SK-N-SH treated with all-trans-retinoic acid at 6 μM for 48 hours (cell line): ENCODE data around the gene TEN1.

Experiments
- ATAC-seq: fragments of 200-7000 bp; cut with Tn5 transposase; 3 replicates; pipeline ENCODE4 v1.9.1; 2020; ENCODE audit warnings: mild to moderate bottlenecking, moderate library complexity
- ARNTL ChIP-seq: fragments of 450-650 bp; formaldehyde crosslinking; IDR thresholded peaks from 2 replicates; pipeline ENCODE4 v1.5.0; 2020; ENCODE audit warnings: low read depth, mild to moderate bottlenecking, moderate library complexity, borderline replicate concordance
- CSDC2 ChIP-seq: fragments of 250-450 bp; sonication (Bioruptor Pico); IDR thresholded peaks from 2 replicates; pipeline ENCODE4 v1.5.0; 2020; ENCODE audit warnings: mild to moderate bottlenecking, moderate library complexity
- CSRNP3 ChIP-seq: fragments of 250-450 bp; sonication (Bioruptor Pico); IDR thresholded peaks from 2 replicates; pipeline ENCODE4 v1.5.1; 2021; ENCODE audit warnings: mild to moderate bottlenecking, moderate library complexity
- ESRRG ChIP-seq: fragments of 250-450 bp; sonication (Bioruptor Pico); IDR thresholded peaks from 2 replicates; pipeline ENCODE4 v1.6.1; 2021; ENCODE audit warnings: mild to moderate bottlenecking
- GLIS3 ChIP-seq: fragments of 250-450 bp; sonication (Bioruptor Pico); IDR thresholded peaks from 2 replicates; pipeline ENCODE4 v1.5.0; 2020; ENCODE audit warnings: mild to moderate bottlenecking, moderate library complexity
- ISL1 ChIP-seq: fragments of 250-450 bp; sonication (Bioruptor Pico); IDR thresholded peaks from 2 replicates; pipeline ENCODE4 v2.1.2; 2022; ENCODE audit warnings: mild to moderate bottlenecking, moderate library complexity
- OSR1 ChIP-seq: fragments of 250-450 bp; sonication (Bioruptor Pico); IDR thresholded peaks from 2 replicates; pipeline ENCODE4 v1.8.0; 2022; ENCODE audit warnings: moderate library complexity, mild to moderate bottlenecking, inconsistent platforms
- PATZ1 ChIP-seq: fragments of 250-450 bp; sonication (Bioruptor Pico); IDR thresholded peaks from 2 replicates; pipeline ENCODE4 v1.8.0; 2020; ENCODE audit warnings: mild to moderate bottlenecking, moderate library complexity, borderline replicate concordance
- POU6F1 ChIP-seq: fragments of 250-450 bp; sonication (Bioruptor Pico); IDR thresholded peaks from 2 replicates; pipeline ENCODE4 v1.8.0; 2021; ENCODE audit warnings: low read depth, mild to moderate bottlenecking, moderate library complexity, borderline replicate concordance
- RARB ChIP-seq: fragments of 250-450 bp; sonication (Bioruptor Pico); IDR thresholded peaks from 2 replicates; pipeline ENCODE4 v1.8.0; 2021; ENCODE audit warnings: mild to moderate bottlenecking, moderate library complexity
- SNAI2 ChIP-seq: fragments of 250-450 bp; sonication (Bioruptor Pico); IDR thresholded peaks from 2 replicates; pipeline ENCODE4 v1.5.0; 2020; ENCODE audit warnings: mild to moderate bottlenecking, moderate library complexity
- TOX ChIP-seq: fragments of 250-450 bp; sonication (Bioruptor Pico); IDR thresholded peaks from 2 replicates; pipeline ENCODE4 v1.8.0; 2021; ENCODE audit warnings: mild to moderate bottlenecking, moderate library complexity, borderline replicate concordance
- ZC3H10 ChIP-seq: fragments of 250-450 bp; sonication (Bioruptor Pico); IDR thresholded peaks from 2 replicates; pipeline ENCODE4 v1.5.1; 2021; ENCODE audit warnings: mild to moderate bottlenecking, moderate library complexity
- ZFP3 ChIP-seq: fragments of 250-450 bp; sonication (Bioruptor Pico); IDR thresholded peaks from 2 replicates; pipeline ENCODE4 v1.5.0; 2020; ENCODE audit warnings: mild to moderate bottlenecking, moderate library complexity
- ZFP30 ChIP-seq: fragments of 450-650 bp; formaldehyde crosslinking; IDR thresholded peaks from 2 replicates; pipeline ENCODE4 v1.5.0; 2022; ENCODE audit warnings: mild to moderate bottlenecking, moderate library complexity
- ZNF565 ChIP-seq: fragments of 450-650 bp; formaldehyde crosslinking; conservative IDR thresholded peaks from 2 replicates; pipeline ENCODE4 v1.5.0; 2020; ENCODE audit warnings: low read depth, mild to moderate bottlenecking, moderate library complexity
- ZNF70 ChIP-seq: fragments of 450-650 bp; formaldehyde crosslinking; IDR thresholded peaks from 2 replicates; pipeline ENCODE4 v1.5.0; 2020; ENCODE audit warnings: mild to moderate bottlenecking, moderate library complexity

The TEN1 gene

GRCh38 chr17:75979705-75980187, 706 bp downstream of the TEN1 start (continued):
- TF ChIP-seq CSRNP3 (CRISPR knock-in tag), result peak; percentile 85; the same call in 1 of the 2 replicates

GRCh38 chr17:75980188-75981018, 1.4 kb downstream of the TEN1 start:
- ATAC-seq, result no peak

GRCh38 chr17:75981019-75981615, 2.1 kb downstream of the TEN1 start:
- TF ChIP-seq POU6F1 (CRISPR knock-in tag) (no peak), OSR1 (CRISPR knock-in tag) (no peak), ZFP3 (no peak), TOX (CRISPR knock-in tag) (no peak), CSRNP3 (CRISPR knock-in tag) (no peak), CSDC2 (CRISPR knock-in tag) (no peak), PATZ1 (CRISPR knock-in tag) (no peak), ARNTL (CRISPR knock-in tag) (no peak), SNAI2 (CRISPR knock-in tag) (no peak), RARB (CRISPR knock-in tag) (no peak), GLIS3 (CRISPR knock-in tag) (no peak), ZNF565 (CRISPR knock-in tag) (no peak), ZFP30 (CRISPR knock-in tag) (no peak), ESRRG (CRISPR knock-in tag) (no peak), ZNF70 (no peak), ZC3H10 (CRISPR knock-in tag) (no peak)
- TF ChIP-seq, all 23 proteins: peak for 0
- ATAC-seq, result no peak

More at GRCh38 chr17:75980188-75981018, 1.4 kb downstream of the TEN1 start:
- no peak for TF ChIP-seq ZNF565 (CRISPR knock-in tag)
- TF ChIP-seq ISL1, result no peak
- TF ChIP-seq GLIS3 (CRISPR knock-in tag), result no peak; the same call in 1 of the 2 replicates
- no peak for TF ChIP-seq OSR1 (CRISPR knock-in tag)
- TF ChIP-seq POU6F1 (CRISPR knock-in tag), result no peak
- 0 out of 2 replicates have a peak, but pooled peaks have one; percentile 1 for TF ChIP-seq ESRRG (CRISPR knock-in tag)
